K562 (cell line): Measurements from ENCODE around the gene MCM5.

ENCODE experiments used
- CTCF ChIP-seq, 3 experiments: IDR thresholded peaks in 2 of 3; conservative IDR thresholded peaks in 1 of 3; 2 replicates each; pipeline ENCODE4 v1.5.1; 2011 to 2012; ENCODE audit warnings: low read length in 3 of 3, mild to moderate bottlenecking in 3 of 3, control low read depth in 2 of 3, improper control_type of control experiment in 1 of 3, inconsistent platforms in 1 of 3, low read depth in 1 of 3, mixed read lengths in 1 of 3, moderate library complexity in 1 of 3; ENCODE audit not compliant: insufficient read depth in 2 of 3
- GTF2E2 ChIP-seq: fragments of 200-800 bp; sonication (Bioruptor generic); IDR thresholded peaks from 2 replicates; pipeline ENCODE4 v1.6.1; 2016; ENCODE audit warnings: missing genetic modification characterization, missing compliant biosample characterization
- PRDM10 ChIP-seq: fragments of 450-650 bp; IDR thresholded peaks from 2 replicates; pipeline ENCODE4 v1.6.1; 2018; ENCODE audit not compliant: partially characterized antibody
- ZBTB1 ChIP-seq: sonication (generic); formaldehyde crosslinking; IDR thresholded peaks from 2 replicates; pipeline ENCODE4 v1.8.1; 2023; ENCODE audit warnings: missing genetic modification reagents, low read depth, mild to moderate bottlenecking, borderline replicate concordance
- ZBTB34 ChIP-seq: fragments of 250-450 bp; sonication (Bioruptor Pico); IDR thresholded peaks from 2 replicates; pipeline ENCODE4 v1.8.0; 2021; ENCODE audit warnings: mild to moderate bottlenecking, moderate library complexity
- ZNF639 ChIP-seq, 2 experiments: fragments of 200-800 bp in 1 of 2; sonication (Bioruptor generic) in 1 of 2; sonication (generic) in 1 of 2; formaldehyde crosslinking in 1 of 2; IDR thresholded peaks in 1 of 2; conservative IDR thresholded peaks in 1 of 2; 2 replicates each; pipeline versions ENCODE4 v1.5.0 to v1.6.1; 2016 to 2020; ENCODE audit warnings: missing compliant biosample characterization in 1 of 2, missing genetic modification characterization in 1 of 2, missing genetic modification reagents in 1 of 2

- TF ChIP-seq CTCF (IDR thresholded peaks at IDR 0.05 in 2 of 3, conservative IDR thresholded peaks at IDR 0.05 in 1 of 3; ENCODE audit: insufficient read depth in 2 of 3, low read depth in 1 of 3, low read length in 3 of 3) (peak in 1 of 3 experiments; percentile 15; a peak in 1 of 6 replicates), ZNF639 (CRISPR knock-in tag; conservative IDR thresholded peaks at IDR 0.05 in 1 of 2, IDR thresholded peaks at IDR 0.05 in 1 of 2) (no peak), GTF2E2 (no peak), ZBTB1 (CRISPR knock-in tag) (no peak), PRDM10 (no peak), ZBTB34 (CRISPR knock-in tag) (no peak)
Measured at GRCh38 chr22:35454416-35455054, 54.6 kb downstream of the MCM5 start.
